IMR-90 (cell line): Measurements from ENCODE around the gene MLIP. TPM values are rescaled to one million over a fixed set of nuclear protein-coding genes. Genes with fewer than 3 reads are reported as not detected.

ENCODE experiments used
- ATAC-seq: fragments of 200-7000 bp; cut with Tn5 transposase; 2 replicates; pipeline ENCODE4 v1.9.1; 2020; ENCODE audit warnings: low read depth, mild to moderate bottlenecking, moderate library complexity
- BruUV-seq: library from RNA; stranded (reverse); fragments of 400-500 nt; replicated peaks from 2 replicates; lab custom pipeline; 2021; lab: Mats Ljungman, UMichigan
- CTCF ChIA-PET: fragments of 300-600 bp; formaldehyde crosslinking; extraction: SDS; loops from one replicate; lab custom pipeline; 2021; ENCODE audit warnings: antibody characterized with exemption; lab: Yijun Ruan, JAX
- POLR2A ChIA-PET: fragments of 300-600 bp; sonication (Branson Sonifier 250); formaldehyde crosslinking; loops from one replicate; lab custom pipeline; 2022; ENCODE audit warnings: antibody characterized with exemption; ENCODE audit not compliant: unreplicated experiment; lab: Charles Lee
- DNase-seq: peaks from one replicate; pipeline ENCODE4 v3.0.0; 2013
- H2AFZ ChIP-seq: replicated peaks from 2 replicates; pipeline ENCODE3; 2013; ENCODE audit warnings: low read length, mild to moderate bottlenecking; ENCODE audit not compliant: poor library complexity
- H2AK5ac ChIP-seq: 2 replicates; pipeline ENCODE4 v1.6.1; 2013; ENCODE audit warnings: low read depth, low read length, inconsistent platforms
- H2AK9ac ChIP-seq: replicated peaks from 2 replicates; pipeline ENCODE3; 2013; ENCODE audit warnings: mild to moderate bottlenecking, low read depth, low read length, moderate library complexity; ENCODE audit not compliant: poor library complexity
- H2BK120ac ChIP-seq: 2 replicates; pipeline ENCODE4 v1.6.1; 2013; ENCODE audit warnings: low read depth, low read length, inconsistent platforms
- H2BK15ac ChIP-seq: 3 replicates; pipeline ENCODE4 v1.6.1; 2013; ENCODE audit warnings: low read depth, low read length, inconsistent platforms
- H2BK20ac ChIP-seq: 2 replicates; pipeline ENCODE4 v1.6.1; 2013; ENCODE audit warnings: low read depth, mild to moderate bottlenecking, inconsistent platforms, low read length, moderate library complexity
- H2BK5ac ChIP-seq: 2 replicates; pipeline ENCODE4 v1.6.1; 2013; ENCODE audit warnings: mild to moderate bottlenecking, low read depth, low read length, inconsistent platforms; ENCODE audit not compliant: poor library complexity, severe bottlenecking
- H3K14ac ChIP-seq: replicated peaks from 2 replicates; pipeline ENCODE4 v1.6.1; 2013; ENCODE audit warnings: low read depth, low read length, inconsistent platforms
- H3K18ac ChIP-seq: 2 replicates; pipeline ENCODE4 v1.6.1; 2013; ENCODE audit warnings: low read depth, low read length, control low read depth
- H3K23ac ChIP-seq: 2 replicates; pipeline ENCODE4 v1.6.1; 2013; ENCODE audit warnings: low read depth, low read length, inconsistent platforms
- H3K27ac ChIP-seq: 2 replicates; pipeline ENCODE4 v1.5.1; 2013; ENCODE audit warnings: mild to moderate bottlenecking, control low read depth, low read length; ENCODE audit not compliant: insufficient read depth
- H3K27me3 ChIP-seq: 2 replicates; pipeline ENCODE4 v1.6.1; 2013; ENCODE audit warnings: low read length; ENCODE audit not compliant: control insufficient read depth, insufficient read depth
- H3K36me3 ChIP-seq: 2 replicates; pipeline ENCODE4 v1.6.1; 2013; ENCODE audit warnings: low read length, mixed read lengths; ENCODE audit not compliant: control insufficient read depth, insufficient read depth
- H3K4ac ChIP-seq: 2 replicates; pipeline ENCODE4 v1.6.1; 2013; ENCODE audit warnings: low read depth, low read length, inconsistent platforms
- H3K4me1 ChIP-seq: 2 replicates; pipeline ENCODE4 v1.6.1; 2013; ENCODE audit warnings: low read length, mixed read lengths; ENCODE audit not compliant: control insufficient read depth, insufficient read depth
- H3K4me2 ChIP-seq: 2 replicates; pipeline ENCODE4 v1.6.1; 2013; ENCODE audit warnings: low read depth, mild to moderate bottlenecking, control low read depth, low read length, moderate library complexity
- H3K4me3 ChIP-seq: 2 replicates; pipeline ENCODE4 v1.5.1; 2013; ENCODE audit warnings: low read depth, mild to moderate bottlenecking, control low read depth, low read length, moderate library complexity; ENCODE audit not compliant: insufficient read depth
- H3K56ac ChIP-seq: 2 replicates; pipeline ENCODE4 v1.6.1; 2013; ENCODE audit warnings: low read length, inconsistent platforms; ENCODE audit not compliant: insufficient read depth; ENCODE audit errors: extremely low read depth
- H3K79me1 ChIP-seq, 2 experiments: 2 replicates each; pipeline ENCODE4 v1.6.1; 2013; ENCODE audit warnings: low read length in 2 of 2, inconsistent platforms in 1 of 2, low read depth in 1 of 2
- H3K9ac ChIP-seq: 2 replicates; pipeline ENCODE4 v1.6.1; 2013; ENCODE audit warnings: low read depth, low read length, control low read depth
- H3K9me1 ChIP-seq: 2 replicates; pipeline ENCODE4 v1.6.1; 2013; ENCODE audit warnings: low read length, inconsistent platforms; ENCODE audit not compliant: insufficient read depth
- H3K9me3 ChIP-seq: 2 replicates; pipeline ENCODE4 v1.6.1; 2013; ENCODE audit warnings: low read length; ENCODE audit not compliant: control insufficient read depth, insufficient read depth
- H4K20me1 ChIP-seq: 2 replicates; pipeline ENCODE4 v1.6.1; 2013; ENCODE audit warnings: low read length, inconsistent platforms; ENCODE audit not compliant: insufficient read depth
- H4K5ac ChIP-seq: 2 replicates; pipeline ENCODE4 v1.6.1; 2013; ENCODE audit warnings: mild to moderate bottlenecking, low read depth, low read length, control low read depth
- H4K8ac ChIP-seq, 2 experiments: 2 replicates each; pipeline ENCODE4 v1.6.1; 2013; ENCODE audit warnings: low read depth in 2 of 2, low read length in 2 of 2, control low read depth in 1 of 2, inconsistent platforms in 1 of 2
- H4K91ac ChIP-seq: 2 replicates; pipeline ENCODE4 v1.6.1; 2013; ENCODE audit warnings: low read depth, low read length, inconsistent platforms; ENCODE audit not compliant: insufficient read depth
- BHLHE40 ChIP-seq: fragments of 150-350 bp; IDR thresholded peaks from 2 replicates; pipeline ENCODE4 v1.6.1; 2016; ENCODE audit warnings: mild to moderate bottlenecking, low read depth, low read length
- CEBPB ChIP-seq: IDR thresholded peaks from 2 replicates; pipeline ENCODE4 v1.6.1; 2012; ENCODE audit warnings: low read depth, low read length, improper control_type of control experiment
- CHD1 ChIP-seq: IDR thresholded peaks from 2 replicates; pipeline ENCODE4 v1.6.1; 2012; ENCODE audit warnings: low read depth, low read length, improper control_type of control experiment
- ELK1 ChIP-seq: fragments of 150-350 bp; IDR thresholded peaks from 2 replicates; pipeline ENCODE4 v1.6.1; 2016; ENCODE audit warnings: low read depth, mild to moderate bottlenecking, low read length, moderate library complexity, borderline replicate concordance
- FOS ChIP-seq: fragments of 150-350 bp; IDR thresholded peaks from 2 replicates; pipeline ENCODE4 v1.6.1; 2016; ENCODE audit warnings: low read depth, low read length
- MAFK ChIP-seq: IDR thresholded peaks from 2 replicates; pipeline ENCODE4 v1.6.1; 2012; ENCODE audit warnings: low read depth, low read length, improper control_type of control experiment
- MAZ ChIP-seq: IDR thresholded peaks from 2 replicates; pipeline ENCODE4 v1.6.1; 2012; ENCODE audit warnings: low read depth, mild to moderate bottlenecking, low read length, improper control_type of control experiment, moderate library complexity, borderline replicate concordance
- MXI1 ChIP-seq: IDR thresholded peaks from 2 replicates; pipeline ENCODE4 v1.6.1; 2012; ENCODE audit warnings: low read depth, mild to moderate bottlenecking, low read length, moderate library complexity, borderline replicate concordance
- NFE2L2 ChIP-seq: fragments of 150-350 bp; IDR thresholded peaks from 2 replicates; pipeline ENCODE4 v1.6.1; 2016; ENCODE audit warnings: low read depth, mild to moderate bottlenecking, low read length
- POLR2A ChIP-seq: IDR thresholded peaks from 2 replicates; pipeline ENCODE4 v1.6.1; 2012; ENCODE audit warnings: mild to moderate bottlenecking, low read depth, low read length
- RAD21 ChIP-seq: IDR thresholded peaks from 2 replicates; pipeline ENCODE4 v1.6.1; 2012; ENCODE audit warnings: low read length, improper control_type of control experiment
- RCOR1 ChIP-seq: IDR thresholded peaks from 2 replicates; pipeline ENCODE4 v1.6.1; 2012; ENCODE audit warnings: mild to moderate bottlenecking, low read length, improper control_type of control experiment; ENCODE audit not compliant: insufficient replicate concordance
- RFX5 ChIP-seq: IDR thresholded peaks from 2 replicates; pipeline ENCODE4 v1.8.0; 2012; ENCODE audit warnings: low read depth, mild to moderate bottlenecking, low read length, moderate library complexity
- SMC3 ChIP-seq: fragments of 150-350 bp; IDR thresholded peaks from 2 replicates; pipeline ENCODE4 v1.6.1; 2016; ENCODE audit warnings: low read depth, mild to moderate bottlenecking, antibody characterized with exemption, low read length, moderate library complexity
- WGBS, 2 experiments: methylation state at CpG; one replicate each; pipeline versions ENCODE4 v1.1.5 to v1.1.7; 2013; ENCODE audit warnings: missing lambda C conversion rate in 2 of 2; ENCODE audit not compliant: insufficient read length in 1 of 2; ENCODE audit errors: extremely low coverage in 2 of 2; 5-methylcytosine and 5-hydroxymethylcytosine counted together
- dilution Hi-C: fragments of 300-500 bp; cut with HindIII; formaldehyde crosslinking; loops from one replicate; pipeline ENCODE4 v1.14.3; 2018; ENCODE audit warnings: low sequenced_read_pairs; ENCODE audit not compliant: unreplicated experiment
- in situ Hi-C: fragments of 300-500 bp; cut with MboI; formaldehyde crosslinking; loops from 3 replicates; pipeline ENCODE4 v1.14.3; 2019; ENCODE audit warnings: low sequenced_read_pairs, inconsistent platforms, mixed read lengths
- intact Hi-C: fragments of 100-400 bp; cut with micrococcal nuclease; formaldehyde crosslinking; loops from 2 replicates; pipeline ENCODE4 v1.10.0; 2022
- polyA plus RNA-seq, 3 experiments: library from polyadenylated mRNA; depleted of rRNA; stranded (reverse); fragments of >200 nt; gene quantifications; 2 replicates each; pipeline ENCODE4 v1.2.3, GENCODE V29; 2012; ENCODE audit warnings: low replicate concordance in 1 of 3
- total RNA-seq: library from RNA; depleted of rRNA; stranded (reverse); fragments of >200 nt; gene quantifications from 2 replicates; pipeline ENCODE4 v1.2.3, GENCODE V29; 2012
- TF ChIP-seq, protein P1 (sequence below): fragments of 150-350 bp; IDR thresholded peaks from 2 replicates; pipeline ENCODE4 v1.6.1; 2017; ENCODE audit warnings: mild to moderate bottlenecking, antibody characterized with exemption, low read length, low read depth
- TF ChIP-seq, protein P2 (sequence below): conservative IDR thresholded peaks from 2 replicates; pipeline ENCODE4 v1.5.1; 2012; ENCODE audit warnings: mild to moderate bottlenecking, low read depth, low read length, improper control_type of control experiment

MLIP gene
- total and polyA plus RNA-seq, 2 of the 4 experiments (the other 2 are of a cell fraction): not detected

DNA sequence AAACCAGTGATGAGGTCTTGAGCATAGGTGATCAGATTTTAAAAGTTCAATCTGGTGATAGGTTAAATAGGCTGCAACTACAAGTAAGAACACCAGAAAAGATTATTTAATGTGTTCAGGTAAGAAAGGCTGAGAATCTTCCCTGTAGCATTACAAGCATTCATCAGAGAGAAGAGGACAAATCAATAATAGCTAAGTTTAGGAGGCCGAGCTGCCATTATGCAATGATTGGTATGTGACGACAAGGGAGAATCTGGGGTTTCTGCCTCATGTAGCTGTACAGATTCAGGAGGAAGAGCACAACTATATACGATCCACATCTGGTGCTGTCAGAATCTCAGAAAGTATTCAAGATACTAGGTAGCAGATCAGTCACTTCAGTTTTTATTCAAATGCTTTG, 21.9 kb downstream of the MLIP start:
- Histone ChIP-seq H4K8ac (no peak overlapping the region), H2BK5ac (no peak overlapping the region), H3K4me3 (no peak overlapping the region), H3K9me3 (no peaks in the 10 kb centered on the region), H3K79me1 (no peaks in the 10 kb centered on the region), H3K9me1 (no peaks in the 10 kb centered on the region), H2AK9ac (no peak overlapping the region), H3K36me3 (no peaks in the 10 kb centered on the region), H3K4me2 (no peak overlapping the region), H4K5ac (no peak overlapping the region), H3K18ac (no peak overlapping the region), H3K27me3 (no peaks in the 10 kb centered on the region), H3K4me1 (no peaks in the 10 kb centered on the region), H3K27ac (no peak overlapping the region), H2BK120ac (no peak overlapping the region), H2BK20ac (no peak overlapping the region), H2AFZ (no peak overlapping the region), H3K56ac (no peak overlapping the region), H2AK5ac (no peak overlapping the region), H3K14ac (no peak overlapping the region), H4K20me1 (no peaks in the 10 kb centered on the region), H3K23ac (no peak overlapping the region), H2BK15ac (no peak overlapping the region), H3K9ac (no peak overlapping the region), H4K91ac (no peak overlapping the region), H3K4ac (no peak overlapping the region)
- in situ Hi-C loops (no loop called here), dilution Hi-C loops (no loop called here), intact Hi-C loops (no loop called here)
- WGBS, 2 experiments: no CpG with 5 or more reads among the region's 3 CpGs
- DNase-seq: no peak
- no TSS peak for BruUV-seq
- CTCF ChIA-PET: interaction anchor here (0.6 kb wide), 1 partner anchor 42 kb away, joined by 3 read pairs; no protein-coding TSS in a partner anchor
- POLR2A ChIA-PET: no interaction called here
- ATAC-seq: no peak
- TF ChIP-seq RFX5 (no peak), MXI1 (no peak), RAD21 (no peak), CHD1 (no peak), SMC3 (no peak), POLR2A (no peak), MAFK (no peak), BHLHE40 (no peak), RCOR1 (no peak), NFE2L2 (no peak), ELK1 (no peak), MAZ (no peak), FOS (no peak), CEBPB (no peak)
- TF ChIP-seq, protein P1, sequence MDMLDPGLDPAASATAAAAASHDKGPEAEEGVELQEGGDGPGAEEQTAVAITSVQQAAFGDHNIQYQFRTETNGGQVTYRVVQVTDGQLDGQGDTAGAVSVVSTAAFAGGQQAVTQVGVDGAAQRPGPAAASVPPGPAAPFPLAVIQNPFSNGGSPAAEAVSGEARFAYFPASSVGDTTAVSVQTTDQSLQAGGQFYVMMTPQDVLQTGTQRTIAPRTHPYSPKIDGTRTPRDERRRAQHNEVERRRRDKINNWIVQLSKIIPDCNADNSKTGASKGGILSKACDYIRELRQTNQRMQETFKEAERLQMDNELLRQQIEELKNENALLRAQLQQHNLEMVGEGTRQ: no peak
- TF ChIP-seq, protein P2, sequence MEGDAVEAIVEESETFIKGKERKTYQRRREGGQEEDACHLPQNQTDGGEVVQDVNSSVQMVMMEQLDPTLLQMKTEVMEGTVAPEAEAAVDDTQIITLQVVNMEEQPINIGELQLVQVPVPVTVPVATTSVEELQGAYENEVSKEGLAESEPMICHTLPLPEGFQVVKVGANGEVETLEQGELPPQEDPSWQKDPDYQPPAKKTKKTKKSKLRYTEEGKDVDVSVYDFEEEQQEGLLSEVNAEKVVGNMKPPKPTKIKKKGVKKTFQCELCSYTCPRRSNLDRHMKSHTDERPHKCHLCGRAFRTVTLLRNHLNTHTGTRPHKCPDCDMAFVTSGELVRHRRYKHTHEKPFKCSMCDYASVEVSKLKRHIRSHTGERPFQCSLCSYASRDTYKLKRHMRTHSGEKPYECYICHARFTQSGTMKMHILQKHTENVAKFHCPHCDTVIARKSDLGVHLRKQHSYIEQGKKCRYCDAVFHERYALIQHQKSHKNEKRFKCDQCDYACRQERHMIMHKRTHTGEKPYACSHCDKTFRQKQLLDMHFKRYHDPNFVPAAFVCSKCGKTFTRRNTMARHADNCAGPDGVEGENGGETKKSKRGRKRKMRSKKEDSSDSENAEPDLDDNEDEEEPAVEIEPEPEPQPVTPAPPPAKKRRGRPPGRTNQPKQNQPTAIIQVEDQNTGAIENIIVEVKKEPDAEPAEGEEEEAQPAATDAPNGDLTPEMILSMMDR: no peak
